HG03460 (cell line): ENCODE data around the gene TNFSF13.
"Not testable (repeated sequence)": the region's sequence is repeated elsewhere in the genome, so short reads cannot be mapped to it uniquely, and the experiment has no call there.

Source experiments
- ATAC-seq: cut with Tn5 transposase; IDR thresholded peaks from one replicate; pipeline ENCODE4 v1.9.1; 2021; ENCODE audit not compliant: unreplicated experiment

TNFSF13 gene

DNA sequence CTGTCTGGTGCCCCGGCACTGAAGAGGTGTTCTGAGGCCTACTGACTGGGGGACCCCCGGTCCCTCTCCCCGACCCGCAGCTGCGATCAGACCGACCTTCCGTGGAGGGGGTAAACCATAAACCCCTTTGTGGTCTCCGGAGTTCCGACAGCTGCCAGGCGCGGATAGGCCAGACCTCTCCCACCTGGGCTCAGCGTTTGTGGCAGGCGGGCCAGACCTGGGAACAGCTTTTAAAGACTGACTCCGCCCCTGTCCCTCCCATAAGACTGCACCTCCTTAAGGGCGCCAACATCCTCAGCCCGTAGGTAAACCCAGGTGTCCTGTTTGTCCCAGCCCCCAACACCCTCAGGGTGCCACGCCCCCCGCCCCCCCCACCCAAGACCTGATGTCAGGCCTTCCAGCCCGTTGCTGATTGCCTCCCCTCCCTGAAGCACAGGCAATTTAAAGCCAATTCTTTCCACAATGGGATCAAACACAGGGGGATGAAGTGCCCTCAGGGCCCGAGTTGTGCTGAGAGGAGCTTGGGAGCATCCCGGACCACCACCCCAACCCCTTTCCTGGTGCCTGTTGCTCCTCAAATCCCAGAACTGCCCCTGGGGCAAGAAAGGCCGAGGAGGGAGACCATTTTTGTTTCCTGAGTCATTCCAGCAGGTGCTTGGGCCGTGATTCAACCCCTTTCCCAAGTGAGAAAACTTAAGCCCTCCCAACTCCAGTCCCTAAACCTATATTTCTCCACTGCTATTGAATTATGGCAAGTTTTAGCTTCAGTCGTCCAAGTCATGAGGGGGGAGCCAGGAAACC, 31.5 kb downstream of the TNFSF13 start, which contains the start of gene SOX15:
Gene SOX15, minus strand, starts transcription at position 204 of the 801 bp plus-strand sequence. CDS start 418 bp downstream, outside the sequence.
- no peak for ATAC-seq

DNA sequence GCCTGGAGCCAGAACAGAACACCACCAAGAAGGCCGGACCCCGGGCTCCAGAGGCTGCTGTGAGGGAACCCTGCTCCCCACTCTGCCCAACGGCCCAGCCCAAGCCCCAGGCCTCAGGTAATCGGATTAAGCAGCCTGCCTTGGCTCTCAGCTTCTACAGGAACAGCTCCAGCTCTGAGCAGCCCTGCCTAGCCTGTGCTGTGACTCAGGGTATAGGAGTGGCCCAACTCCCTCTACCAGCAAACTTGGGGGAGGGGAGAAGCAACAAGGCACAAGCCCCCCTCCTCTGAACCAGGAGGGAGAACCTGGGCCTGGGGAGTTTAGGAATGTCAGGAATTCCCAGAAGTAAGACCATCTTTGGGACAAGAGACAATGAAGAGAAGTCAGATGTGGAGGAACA, 32.2 kb downstream of the TNFSF13 start:
- ATAC-seq, result no peak

DNA sequence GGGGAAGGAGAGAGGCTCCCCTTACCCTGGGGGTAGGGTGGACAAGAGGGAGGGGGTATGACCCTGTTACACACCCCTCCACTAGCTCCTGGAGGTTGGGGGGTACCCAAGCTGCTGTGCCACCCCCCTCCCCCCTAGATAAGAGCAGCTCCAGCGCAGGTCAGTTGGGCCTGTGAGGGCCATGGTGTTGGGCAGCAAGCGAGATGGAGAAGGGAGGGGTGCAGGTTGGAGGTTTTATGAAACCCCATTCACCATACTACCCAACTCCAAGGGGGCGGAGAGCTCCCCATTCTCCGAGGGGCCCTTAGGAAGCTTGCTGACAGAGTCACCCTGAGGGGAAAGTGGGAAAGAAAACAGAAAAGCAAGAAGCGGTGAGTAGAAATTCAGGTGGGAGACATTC, 33.0 kb downstream of the TNFSF13 start:
- ATAC-seq, result no peak

DNA sequence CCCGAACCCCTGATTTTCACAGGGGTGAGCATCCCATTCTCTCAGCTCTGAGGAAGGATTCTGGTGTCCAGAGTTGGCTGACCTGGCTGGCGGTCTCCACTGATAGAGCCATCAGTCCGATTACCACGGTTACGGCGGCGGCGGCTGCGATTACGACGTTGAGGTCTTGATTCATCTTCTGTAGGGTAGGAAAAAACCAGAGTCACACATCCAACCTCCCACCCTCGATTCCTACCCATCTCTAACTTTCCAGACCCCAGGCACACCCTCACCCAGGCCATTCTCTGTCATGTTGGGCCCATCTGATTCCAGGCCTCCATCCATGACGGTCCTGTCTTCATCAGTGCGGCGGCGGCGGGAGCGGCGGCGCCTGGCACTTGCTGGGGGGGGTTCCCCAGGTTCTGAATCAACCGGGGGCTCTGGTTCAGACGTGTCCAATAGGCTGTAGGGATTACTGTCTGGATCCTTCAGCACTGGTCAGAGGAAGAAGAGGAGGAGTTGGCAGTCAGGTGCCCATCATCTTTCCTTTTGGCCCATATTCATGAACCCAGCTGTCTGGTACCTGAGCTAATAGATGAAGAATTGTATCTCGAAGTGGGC, 34.0 kb downstream of the TNFSF13 start:
- no peak for ATAC-seq

DNA sequence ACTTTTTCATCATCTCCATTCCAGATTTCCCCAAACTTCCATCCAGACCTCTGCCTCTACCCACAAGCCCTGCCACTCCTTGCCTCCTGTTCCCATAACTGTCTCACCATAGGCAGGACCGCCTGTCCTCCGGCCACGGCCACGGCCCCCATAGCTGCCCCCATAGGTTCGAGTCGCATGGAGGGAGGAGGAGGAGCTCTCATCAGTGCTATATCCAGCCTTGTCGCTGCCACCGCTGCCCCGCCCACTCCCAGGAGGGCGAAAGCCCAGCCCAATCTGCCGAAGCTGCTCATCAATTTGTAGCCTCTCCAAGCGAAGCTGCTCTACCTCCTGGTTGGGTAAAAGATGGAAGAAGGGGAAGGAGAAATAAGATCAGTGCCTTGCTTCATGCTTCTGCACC, 34.7 kb downstream of the TNFSF13 start:
- no peak for ATAC-seq

DNA sequence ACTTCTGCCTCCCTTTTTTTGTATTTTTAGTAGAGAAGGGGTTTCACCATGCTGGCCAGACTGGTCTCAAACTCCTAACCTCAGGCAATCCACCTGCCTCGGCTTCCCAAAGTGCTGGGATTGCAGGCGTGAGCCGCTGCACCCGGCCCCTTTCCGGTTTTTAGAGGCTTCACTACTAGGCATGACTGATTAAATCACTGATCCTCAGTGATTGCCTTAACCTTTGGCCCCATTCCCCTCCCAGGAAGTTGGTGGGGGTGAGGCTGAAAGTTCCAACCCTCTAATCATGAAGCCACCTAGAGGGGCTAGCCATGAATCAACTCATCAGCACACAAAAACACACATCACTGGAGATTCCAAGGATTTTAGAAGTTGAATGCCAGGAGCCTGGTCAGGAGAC, 39.0 kb downstream of the TNFSF13 start:
- ATAC-seq, result not testable (repeated sequence)

DNA sequence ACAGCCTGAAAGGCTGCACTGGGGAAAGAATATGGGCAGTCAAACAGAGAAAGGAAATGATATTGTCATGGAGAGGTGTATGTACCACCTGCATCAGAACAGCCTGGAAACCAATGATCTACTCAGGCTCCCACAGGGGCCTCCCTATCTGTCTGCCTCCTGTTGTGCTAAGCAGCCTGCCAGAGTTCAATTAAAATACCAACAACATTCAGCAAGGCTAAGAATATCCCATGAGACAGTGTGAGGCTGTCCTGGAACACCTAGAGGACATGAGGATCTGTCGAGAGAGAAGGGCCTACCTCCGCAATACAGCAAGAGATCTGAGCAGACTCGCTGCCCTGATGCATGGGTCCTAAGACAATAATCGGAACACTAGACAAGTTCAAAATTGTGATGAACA, 47.7 kb downstream of the TNFSF13 start:
- ATAC-seq, result no peak

DNA sequence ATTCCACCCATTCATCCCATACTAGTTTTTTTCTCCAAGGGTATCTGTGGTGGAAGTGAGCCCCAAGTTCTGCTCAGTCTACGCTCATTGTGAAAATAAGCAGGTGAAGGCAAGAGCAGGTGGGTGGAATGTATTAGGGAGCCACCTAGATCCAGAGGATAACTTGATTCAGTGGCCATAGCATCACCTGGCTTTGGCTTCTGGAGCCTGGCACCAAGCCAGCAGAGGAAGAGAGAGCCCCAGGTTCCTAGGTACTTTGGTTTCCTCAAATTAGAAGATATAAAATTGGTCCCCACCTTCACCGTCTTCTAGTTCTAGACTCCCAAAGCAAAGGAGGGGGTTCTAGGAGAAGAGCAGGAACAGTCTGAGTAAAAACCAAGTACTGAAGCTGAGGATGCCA, 52.1 kb downstream of the TNFSF13 start:
- no peak for ATAC-seq
